ENCODE data around the gene DEAF1.
A peak's percentile ranks its signal among the peaks of the same experiment; 100 is the strongest.
"Not testable (repeated sequence)": the region's sequence is repeated elsewhere in the genome, so short reads cannot be mapped to it uniquely, and the experiment has no call there.

The DEAF1 gene

GRCh38 chr11:694563-695287, at the start of gene DEAF1:
Gene DEAF1 (minus strand): TSS chr11:695222. CDS start chr11:695047, 175 bp downstream.
- H3K9me3 ChIP-seq (ENCODE audit: control insufficient read depth, insufficient read depth, low read length), result no peaks in the 10 kb centered on the region
- no CpG with 5 or more reads among the region's 103 CpGs for WGBS (ENCODE audit: insufficient coverage, insufficient read length)
- H3K27ac ChIP-seq (ENCODE audit: low read length), result no peak within 1 kb of the TSS
- H3K4me1 ChIP-seq (ENCODE audit: control insufficient read depth, insufficient read depth, low read length), result peaks cover 12% of the 10 kb centered on the region
- peak within 1 kb of the TSS; percentile 58; the same call in 1 of the 2 replicates for H3K4me3 ChIP-seq (ENCODE audit: low read length)
- H3K36me3 ChIP-seq (ENCODE audit: control insufficient read depth, insufficient read depth, low read length), result peaks cover 1% of the 10 kb centered on the region; the same call in 1 of the 2 replicates
- peak; percentile 88 for DNase-seq (ENCODE audit: low read depth, low spot score)
- H3K27me3 ChIP-seq (ENCODE audit: control insufficient read depth, insufficient read depth, low read length), result no peaks in the 10 kb centered on the region

- no peak for DNase-seq (ENCODE audit: low read depth, low spot score)
- Histone ChIP-seq H3K36me3 (ENCODE audit: control insufficient read depth, insufficient read depth, low read length) (no peaks in the 10 kb centered on the region), H3K9me3 (ENCODE audit: control insufficient read depth, insufficient read depth, low read length) (no peaks in the 10 kb centered on the region), H3K4me1 (ENCODE audit: control insufficient read depth, insufficient read depth, low read length) (no peaks in the 10 kb centered on the region), H3K4me3 (ENCODE audit: low read length) (no peak overlapping the region), H3K27ac (ENCODE audit: low read length) (no peak overlapping the region), H3K27me3 (ENCODE audit: control insufficient read depth, insufficient read depth, low read length) (no peaks in the 10 kb centered on the region)
- no CpG with 5 or more reads among the region's 4 CpGs for WGBS (ENCODE audit: insufficient coverage, insufficient read length)
These were observed 47.7 kb upstream of the DEAF1 start for GRCh38 chr11:742571-743201.

GRCh38 chr11:742156-742546, 47.1 kb upstream of the DEAF1 start:
- no peak for DNase-seq (ENCODE audit: low read depth, low spot score)
- Histone ChIP-seq H3K9me3 (ENCODE audit: control insufficient read depth, insufficient read depth, low read length) (no peaks in the 10 kb centered on the region), H3K27ac (ENCODE audit: low read length) (no peak overlapping the region), H3K27me3 (ENCODE audit: control insufficient read depth, insufficient read depth, low read length) (no peaks in the 10 kb centered on the region), H3K4me1 (ENCODE audit: control insufficient read depth, insufficient read depth, low read length) (peaks cover 2% of the 10 kb centered on the region; the same call in 1 of the 2 replicates), H3K4me3 (ENCODE audit: low read length) (no peak overlapping the region), H3K36me3 (ENCODE audit: control insufficient read depth, insufficient read depth, low read length) (no peaks in the 10 kb centered on the region)
- WGBS (ENCODE audit: insufficient coverage, insufficient read length), result no CpG with 5 or more reads among the region's 3 CpGs

GRCh38 chr11:737899-738298, 42.9 kb upstream of the DEAF1 start:
- not testable (repeated sequence) for H3K27ac ChIP-seq (ENCODE audit: low read length); H3K27me3 ChIP-seq (ENCODE audit: control insufficient read depth, insufficient read depth, low read length); H3K36me3 ChIP-seq (ENCODE audit: control insufficient read depth, insufficient read depth, low read length); H3K4me3 ChIP-seq (ENCODE audit: low read length); DNase-seq (ENCODE audit: low read depth, low spot score); H3K4me1 ChIP-seq (ENCODE audit: control insufficient read depth, insufficient read depth, low read length); H3K9me3 ChIP-seq (ENCODE audit: control insufficient read depth, insufficient read depth, low read length)
- WGBS (ENCODE audit: insufficient coverage, insufficient read length), result no CpG with 5 or more reads among the region's 10 CpGs

- H3K4me3 ChIP-seq (ENCODE audit: low read length), result no peak overlapping the region
- no CpG with 5 or more reads among the region's 11 CpGs for WGBS (ENCODE audit: insufficient coverage, insufficient read length)
- H3K36me3 ChIP-seq (ENCODE audit: control insufficient read depth, insufficient read depth, low read length), result no peaks in the 10 kb centered on the region
These were observed 42.3 kb upstream of the DEAF1 start for GRCh38 chr11:737366-737765.

GRCh38 chr11:734541-734940, 39.5 kb upstream of the DEAF1 start:
- not testable (repeated sequence) for H3K4me3 ChIP-seq (ENCODE audit: low read length); DNase-seq (ENCODE audit: low read depth, low spot score)
- WGBS (ENCODE audit: insufficient coverage, insufficient read length), result no CpG with 5 or more reads among the region's 26 CpGs

More at GRCh38 chr11:737366-737765, 42.3 kb upstream of the DEAF1 start:
- no peak for DNase-seq (ENCODE audit: low read depth, low spot score)
- H3K27me3 ChIP-seq (ENCODE audit: control insufficient read depth, insufficient read depth, low read length), result no peaks in the 10 kb centered on the region
- H3K9me3 ChIP-seq (ENCODE audit: control insufficient read depth, insufficient read depth, low read length), result no peaks in the 10 kb centered on the region
- H3K4me1 ChIP-seq (ENCODE audit: control insufficient read depth, insufficient read depth, low read length), result peaks cover 2% of the 10 kb centered on the region; the same call in 1 of the 2 replicates
- no peak overlapping the region for H3K27ac ChIP-seq (ENCODE audit: low read length)

GRCh38 chr11:733072-733471, 38.0 kb upstream of the DEAF1 start:
- no CpG with 5 or more reads among the region's 20 CpGs for WGBS (ENCODE audit: insufficient coverage, insufficient read length)
- no peaks in the 10 kb centered on the region for H3K9me3 ChIP-seq (ENCODE audit: control insufficient read depth, insufficient read depth, low read length)
- no peak overlapping the region for H3K4me3 ChIP-seq (ENCODE audit: low read length)
- H3K27ac ChIP-seq (ENCODE audit: low read length), result no peak overlapping the region
- H3K36me3 ChIP-seq (ENCODE audit: control insufficient read depth, insufficient read depth, low read length), result no peaks in the 10 kb centered on the region
- H3K27me3 ChIP-seq (ENCODE audit: control insufficient read depth, insufficient read depth, low read length), result no peaks in the 10 kb centered on the region
- H3K4me1 ChIP-seq (ENCODE audit: control insufficient read depth, insufficient read depth, low read length), result peaks cover 2% of the 10 kb centered on the region; the same call in 1 of the 2 replicates
- no peak for DNase-seq (ENCODE audit: low read depth, low spot score)

More at GRCh38 chr11:734541-734940, 39.5 kb upstream of the DEAF1 start:
- not testable (repeated sequence) for H3K27ac ChIP-seq (ENCODE audit: low read length); H3K27me3 ChIP-seq (ENCODE audit: control insufficient read depth, insufficient read depth, low read length); H3K4me1 ChIP-seq (ENCODE audit: control insufficient read depth, insufficient read depth, low read length); H3K9me3 ChIP-seq (ENCODE audit: control insufficient read depth, insufficient read depth, low read length); H3K36me3 ChIP-seq (ENCODE audit: control insufficient read depth, insufficient read depth, low read length)

- Histone ChIP-seq H3K27ac (ENCODE audit: low read length) (no peak overlapping the region), H3K9me3 (ENCODE audit: control insufficient read depth, insufficient read depth, low read length) (no peaks in the 10 kb centered on the region), H3K4me1 (ENCODE audit: control insufficient read depth, insufficient read depth, low read length) (peaks cover 4% of the 10 kb centered on the region), H3K36me3 (ENCODE audit: control insufficient read depth, insufficient read depth, low read length) (no peaks in the 10 kb centered on the region), H3K27me3 (ENCODE audit: control insufficient read depth, insufficient read depth, low read length) (no peaks in the 10 kb centered on the region), H3K4me3 (ENCODE audit: low read length) (no peak overlapping the region)
- no peak for DNase-seq (ENCODE audit: low read depth, low spot score)
- no CpG with 5 or more reads among the region's 17 CpGs for whole genome bisulfite sequencing (ENCODE audit: insufficient coverage, insufficient read length)
These were observed 34.6 kb upstream of the DEAF1 start for GRCh38 chr11:729492-730074.

GRCh38 chr11:728901-729491, 34.0 kb upstream of the DEAF1 start:
- H3K27ac ChIP-seq (ENCODE audit: low read length), result no peak overlapping the region

More at GRCh38 chr11:728901-729491, 34.0 kb upstream of the DEAF1 start:
- Histone ChIP-seq H3K4me3 (ENCODE audit: low read length) (no peak overlapping the region), H3K9me3 (ENCODE audit: control insufficient read depth, insufficient read depth, low read length) (no peaks in the 10 kb centered on the region), H3K36me3 (ENCODE audit: control insufficient read depth, insufficient read depth, low read length) (no peaks in the 10 kb centered on the region), H3K4me1 (ENCODE audit: control insufficient read depth, insufficient read depth, low read length) (peaks cover 4% of the 10 kb centered on the region), H3K27me3 (ENCODE audit: control insufficient read depth, insufficient read depth, low read length) (no peaks in the 10 kb centered on the region)
- WGBS (ENCODE audit: insufficient coverage, insufficient read length), result no CpG with 5 or more reads among the region's 15 CpGs
- no peak for DNase-seq (ENCODE audit: low read depth, low spot score)
